Hematopoietic multipotent progenitor cell treated with erythropoietin and hydrocortisone succinate and interleukin-3 and kit ligand, for 17 days (in vitro differentiated cells): ENCODE results near the gene MRC2.

ENCODE experiments used
- DNase-seq: peaks from one replicate; pipeline ENCODE4 v3.0.0-alpha.2; 2015; ENCODE audit warnings: low spot score

The MRC2 gene

GRCh38 chr17:62720126-62720850, 92.8 kb downstream of the MRC2 start:
- DNase-seq = peak; percentile 59

GRCh38 chr17:62722625-62723024, 95.2 kb downstream of the MRC2 start:
- no peak for DNase-seq

- no peak for DNase-seq
Observed at GRCh38 chr17:62723842-62724241, 96.4 kb downstream of the MRC2 start.

GRCh38 chr17:62724398-62725146, 97.1 kb downstream of the MRC2 start:
- no peak for DNase-seq

- no peak for DNase-seq
Observed at GRCh38 chr17:62725791-62726249, 98.3 kb downstream of the MRC2 start.

- DNase-seq = no peak
Observed at GRCh38 chr17:62727916-62728672, 100.6 kb downstream of the MRC2 start.

GRCh38 chr17:62732125-62732524, 104.7 kb downstream of the MRC2 start:
- DNase-seq = no peak

- DNase-seq = no peak
Observed at GRCh38 chr17:62735044-62735651, 107.7 kb downstream of the MRC2 start.

GRCh38 chr17:62737513-62737912, 110.0 kb downstream of the MRC2 start:
- DNase-seq = no peak

- DNase-seq = no peak
Observed at GRCh38 chr17:62738281-62738680, 110.8 kb downstream of the MRC2 start.

- no peak for DNase-seq
Observed at GRCh38 chr17:62739645-62740388, 112.3 kb downstream of the MRC2 start.

- DNase-seq = no peak
Observed at GRCh38 chr17:62741290-62741689, 113.8 kb downstream of the MRC2 start.
